ENCODE data around the gene OPRPN.
A peak's percentile ranks its signal among the peaks of the same experiment; 100 is the strongest.

The OPRPN gene, protein sequence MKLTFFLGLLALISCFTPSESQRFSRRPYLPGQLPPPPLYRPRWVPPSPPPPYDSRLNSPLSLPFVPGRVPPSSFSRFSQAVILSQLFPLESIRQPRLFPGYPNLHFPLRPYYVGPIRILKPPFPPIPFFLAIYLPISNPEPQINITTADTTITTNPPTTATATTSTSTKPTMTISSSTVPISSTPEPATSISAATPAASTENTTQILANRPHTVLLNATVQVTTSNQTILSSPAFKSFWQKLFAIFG

DNA sequence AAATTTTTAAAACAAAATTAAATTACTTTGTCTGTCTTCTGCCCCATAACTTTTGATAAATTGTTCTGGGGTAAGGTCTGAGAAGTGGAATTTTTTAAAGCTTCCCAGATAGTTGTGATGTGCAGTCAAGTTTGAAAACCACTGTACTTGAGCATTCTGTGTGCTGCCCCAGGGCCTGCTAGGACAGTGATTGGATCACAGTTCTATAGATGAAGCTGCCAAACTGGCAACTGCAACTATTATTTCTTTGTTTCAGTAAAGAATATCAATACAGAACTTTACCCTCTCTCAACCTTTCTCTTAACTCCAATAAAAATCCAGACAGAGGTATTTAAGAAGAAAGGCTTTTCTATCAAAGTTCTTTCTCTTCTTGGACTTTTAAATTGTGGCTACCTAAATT lies at the start of gene OPRPN:
TSS of gene OPRPN (plus strand) at position 361 of the 400 bp plus-strand sequence. CDS start 1,346 bp downstream, outside the sequence.
- DNase-seq: no peak

DNA sequence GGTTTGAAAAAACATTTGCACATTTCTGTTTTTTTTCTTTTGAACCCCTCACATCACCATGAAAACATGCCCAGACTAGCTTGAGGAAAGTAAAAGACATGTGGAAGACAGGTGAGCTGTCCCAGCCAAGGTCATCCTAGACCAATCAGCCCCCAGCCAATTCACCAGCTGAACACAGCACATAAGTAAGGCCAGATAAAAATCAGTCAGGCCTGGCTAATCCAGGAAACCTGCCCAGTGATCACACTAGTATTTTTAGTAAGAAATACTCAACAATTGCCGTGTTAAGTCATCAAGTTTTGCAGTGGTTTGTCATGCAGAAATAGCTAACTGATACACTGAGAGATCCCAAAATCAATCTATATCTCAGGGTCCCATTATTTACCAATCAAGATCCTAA lies 41.6 kb upstream of the OPRPN start:
- no peak for DNase-seq

DNA sequence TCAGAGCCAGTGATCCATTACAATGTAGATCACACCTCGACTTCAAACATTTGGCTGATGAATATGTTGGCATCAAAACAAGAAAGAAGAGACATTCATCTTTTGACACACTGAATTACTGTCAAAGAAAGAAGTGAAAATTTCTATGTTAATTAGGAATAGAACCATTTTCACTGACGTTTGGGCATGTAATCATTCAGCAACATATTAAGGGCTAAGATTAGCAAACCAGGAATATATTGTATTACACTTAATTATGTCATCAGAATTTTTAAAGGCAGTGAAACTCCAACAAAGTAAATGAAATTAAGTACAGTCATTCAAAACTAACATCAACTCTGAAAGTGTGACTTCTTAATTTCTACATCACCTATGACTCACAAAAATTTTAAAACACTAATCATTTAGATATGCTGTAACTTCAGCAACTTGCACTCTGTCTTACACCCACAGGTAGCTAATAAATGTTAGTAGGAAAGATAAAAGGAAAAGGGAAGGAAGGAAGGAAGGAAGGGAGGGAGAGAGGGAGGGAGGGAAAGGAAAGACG lies 38.6 kb upstream of the OPRPN start:
- DNase-seq: no peak

DNA sequence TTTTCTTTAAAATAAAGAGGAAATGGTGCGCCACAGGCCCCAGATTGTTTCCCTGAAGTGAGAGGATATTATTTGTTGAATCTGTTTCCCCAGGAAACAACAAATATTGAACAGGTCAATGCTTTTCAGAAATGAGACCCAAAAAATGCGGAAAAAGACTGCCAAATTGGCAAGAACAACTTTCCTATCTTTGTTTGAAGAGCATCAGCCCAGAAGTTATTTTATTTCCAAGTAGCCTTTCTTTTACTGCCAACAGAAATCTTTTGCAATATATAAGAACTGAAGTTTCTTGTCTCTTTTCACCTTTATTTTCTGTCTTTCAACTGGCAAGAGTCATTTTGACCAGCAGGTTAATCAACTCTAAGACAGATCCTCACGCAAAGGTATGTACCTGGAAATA lies 37.3 kb upstream of the OPRPN start, which contains the start of gene SMR3A:
TSS of gene SMR3A (plus strand) at position 301 of the 400 bp plus-strand sequence. CDS start 1,356 bp downstream, outside the sequence.
- no peak for DNase-seq

DNA sequence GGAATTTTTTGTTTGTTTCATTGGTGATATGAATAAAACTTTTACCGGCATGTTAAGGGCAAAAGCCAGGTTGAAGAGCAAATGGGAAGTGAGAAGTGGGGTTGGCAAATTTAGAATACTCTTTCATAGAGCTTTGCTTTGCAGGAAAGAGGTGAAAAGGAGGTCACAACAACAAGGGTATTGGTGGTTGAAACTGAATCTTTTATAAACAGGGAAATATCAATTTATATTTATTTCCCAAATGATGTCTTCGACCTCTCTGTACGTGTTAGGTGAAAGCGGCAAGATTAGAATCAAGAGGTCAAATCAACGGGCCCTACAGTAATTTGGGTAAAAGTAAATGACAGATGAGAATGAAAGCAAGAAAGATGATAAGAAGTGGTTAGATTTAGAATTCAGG lies 33.7 kb upstream of the OPRPN start:
- DNase-seq: peak; percentile 55

DNA sequence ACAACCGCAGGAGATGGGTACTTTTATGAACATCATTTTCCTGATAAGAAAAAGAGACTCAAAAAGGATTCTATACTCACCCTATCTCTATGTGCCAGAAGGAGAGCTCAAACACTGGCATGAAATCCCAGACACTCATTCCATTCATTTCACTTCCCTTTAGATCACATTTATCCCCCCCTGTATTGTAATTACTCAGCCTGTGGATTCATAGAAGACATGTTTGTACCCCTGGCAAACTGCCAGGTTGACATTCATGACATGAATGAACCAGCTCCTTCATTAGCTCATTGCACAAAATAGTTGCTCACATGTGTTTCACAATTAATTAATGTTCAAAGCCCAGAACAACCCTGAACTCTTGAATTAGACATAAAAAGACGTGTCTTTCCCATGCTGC lies 32.3 kb upstream of the OPRPN start:
- DNase-seq: peak; percentile 41

DNA sequence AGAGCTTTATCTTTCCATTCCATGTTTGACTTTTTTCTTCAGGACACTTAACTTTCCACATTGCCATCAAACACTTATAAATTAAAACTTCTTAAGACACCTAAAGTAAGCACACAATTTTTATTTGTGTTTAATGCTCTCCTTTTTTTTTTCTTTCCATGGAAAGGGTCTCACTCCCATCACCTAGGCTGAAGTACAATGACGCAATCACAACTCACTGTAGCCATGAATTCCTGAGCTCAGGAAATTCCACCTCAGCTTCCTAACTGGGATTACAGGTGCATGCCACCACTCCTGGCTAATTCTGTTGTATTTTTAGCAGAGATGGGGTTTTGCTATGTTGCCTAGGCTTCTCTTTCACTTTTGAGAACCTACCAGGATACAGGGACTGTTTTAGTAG lies 29.9 kb upstream of the OPRPN start:
- no peak for DNase-seq

DNA sequence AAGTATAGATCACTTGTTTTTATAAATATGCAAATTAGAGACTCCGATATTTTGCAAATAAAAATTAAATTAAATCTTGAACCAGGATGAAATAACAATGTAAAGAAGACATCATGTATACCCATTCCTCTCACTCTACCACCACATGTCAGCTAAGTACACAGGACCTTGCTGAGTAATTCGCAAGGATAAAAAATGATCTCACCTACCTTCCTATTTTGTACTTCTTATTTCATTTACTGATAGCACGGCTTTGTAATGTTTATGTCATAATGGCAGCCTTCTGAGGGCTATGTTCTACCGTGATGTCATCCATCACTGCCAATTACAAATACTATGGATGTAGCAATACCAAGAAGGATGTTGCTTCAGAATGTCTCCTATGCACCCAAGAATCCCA lies 25.8 kb upstream of the OPRPN start:
- no peak for DNase-seq

DNA sequence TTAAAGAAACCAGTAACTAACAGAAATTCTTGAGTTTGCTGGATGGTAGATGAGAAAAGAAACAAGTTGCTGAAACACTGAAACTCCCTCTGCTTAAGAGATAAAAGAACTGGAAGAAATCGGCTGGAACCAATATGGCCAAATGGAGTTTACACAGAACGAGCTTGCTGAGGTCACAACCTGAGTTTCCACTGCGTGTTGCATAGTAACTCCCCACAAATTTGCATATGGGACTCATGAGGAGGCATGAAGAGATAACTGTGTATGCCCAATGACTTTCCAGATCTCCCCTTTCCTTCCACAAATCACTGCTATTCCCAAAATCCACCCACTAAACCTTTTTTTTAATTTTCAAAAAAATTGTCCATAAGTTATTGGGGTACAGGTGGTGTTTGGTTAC lies 25.0 kb upstream of the OPRPN start:
- no peak for DNase-seq

DNA sequence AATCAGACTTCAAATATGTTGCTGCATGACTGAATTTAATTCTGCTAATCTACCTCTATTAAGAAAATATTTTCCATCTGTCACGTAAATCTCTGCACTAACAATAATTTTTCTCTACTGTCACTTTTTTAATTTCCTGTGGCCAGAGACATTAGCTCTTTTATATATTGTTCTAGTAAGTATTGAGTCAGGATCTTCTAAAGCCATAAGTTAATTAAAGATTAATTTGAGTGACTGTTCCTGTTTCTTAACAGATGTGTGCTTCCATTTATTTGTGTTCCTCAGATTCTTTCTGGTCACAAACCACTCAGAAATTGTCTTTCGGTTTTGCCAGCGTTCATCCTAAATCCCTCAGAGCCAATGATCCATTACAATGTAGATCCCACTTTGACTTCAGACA lies 17.2 kb upstream of the OPRPN start:
- no peak for DNase-seq

DNA sequence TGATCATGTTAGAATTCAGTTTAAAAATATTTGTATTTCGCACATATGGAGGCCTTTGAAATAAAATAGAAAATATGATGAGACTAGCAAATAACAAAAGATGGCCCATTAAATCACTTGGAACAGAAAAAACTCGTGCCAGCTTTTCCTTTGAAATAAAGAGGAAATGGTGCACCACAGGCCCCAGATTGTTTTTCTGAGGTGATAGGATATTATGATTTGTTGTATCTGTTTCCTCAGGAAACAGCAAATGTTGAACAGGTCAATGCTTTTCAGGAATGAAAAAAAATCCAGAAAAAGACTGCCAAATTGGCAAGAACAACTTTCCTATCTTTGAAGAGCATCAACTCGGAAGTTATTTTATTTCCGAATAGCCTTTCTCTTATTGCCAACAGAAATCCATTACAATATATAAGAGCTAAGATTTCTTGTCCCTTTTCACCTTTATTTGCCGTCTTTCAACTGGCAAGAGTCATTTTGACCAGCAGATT lies 15.0 kb upstream of the OPRPN start, which contains the start of gene SMR3B:
TSS of gene SMR3B (plus strand) at position 441 of the 491 bp plus-strand sequence. CDS start 1,380 bp downstream, outside the sequence.
- no peak for DNase-seq

DNA sequence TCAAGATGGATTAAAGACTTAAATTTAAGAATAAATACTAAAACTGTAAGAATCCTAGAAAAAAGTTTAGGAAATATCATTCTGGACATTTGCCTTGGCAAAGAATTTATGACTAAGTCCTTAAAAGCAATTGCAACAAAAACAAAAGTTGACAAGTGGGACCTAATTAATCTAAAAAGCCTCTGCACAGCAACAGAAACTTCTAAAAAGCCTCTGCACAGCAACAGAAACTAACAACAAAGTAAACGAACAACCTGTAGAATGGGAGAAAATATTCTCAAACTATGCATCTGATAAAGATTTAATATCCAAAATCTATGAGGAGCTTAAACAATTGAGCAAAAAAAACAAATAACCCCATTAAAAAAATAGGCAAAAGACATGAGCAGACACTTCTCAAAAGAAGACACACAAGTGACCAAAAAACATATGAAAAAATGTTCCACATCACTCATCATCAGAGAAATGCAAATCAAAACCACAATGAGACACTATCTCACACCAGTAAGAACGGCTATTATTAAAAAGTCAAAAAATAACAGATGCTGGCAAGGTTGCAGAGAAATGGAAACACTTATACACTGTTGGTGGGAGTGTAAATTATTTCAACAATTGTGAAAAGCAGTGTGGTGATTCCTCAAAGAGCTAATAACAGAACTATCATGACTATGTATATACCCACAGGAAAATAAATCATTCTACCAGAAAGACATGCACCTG lies 5.5 kb upstream of the OPRPN start:
- no peak for DNase-seq

DNA sequence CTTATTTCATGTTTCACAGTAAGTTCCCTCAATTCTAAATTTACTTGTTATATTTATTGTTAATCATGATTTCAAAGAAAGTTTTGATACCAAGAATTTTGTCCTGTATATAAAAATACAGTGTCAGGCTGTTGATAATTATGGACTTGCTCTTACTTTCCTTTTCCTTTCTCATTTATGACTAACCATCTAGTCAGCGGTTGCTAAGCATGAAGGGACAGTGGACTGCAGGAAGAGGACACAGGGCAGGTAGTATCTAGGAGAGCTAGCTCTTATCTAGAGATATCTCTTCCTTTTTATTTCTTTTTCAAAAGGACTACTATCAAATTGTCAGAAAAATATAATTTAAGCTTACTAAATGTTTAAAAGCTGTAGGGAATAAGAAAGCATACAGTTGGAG lies 1.6 kb downstream of the OPRPN start:
- DNase-seq: no peak

DNA sequence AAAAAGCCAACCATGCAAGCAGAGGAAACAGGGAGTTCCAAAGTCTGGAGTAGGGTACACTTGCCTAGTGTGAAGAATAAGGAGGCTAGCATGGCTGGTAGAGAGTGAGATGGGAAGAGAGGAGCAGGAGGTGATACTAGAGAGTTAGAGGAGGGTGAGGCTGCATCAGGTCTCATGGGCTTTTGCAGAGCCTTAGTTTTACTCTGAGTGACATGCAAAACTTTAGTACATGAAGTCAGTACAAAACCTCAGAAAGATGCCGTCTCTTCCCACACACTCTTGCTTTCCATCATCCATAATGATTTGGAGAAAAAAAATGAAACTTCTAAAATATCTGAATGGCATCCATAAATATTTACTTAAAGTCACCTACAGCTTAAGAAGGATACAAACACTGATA lies 5.0 kb downstream of the OPRPN start:
- DNase-seq: no peak

DNA sequence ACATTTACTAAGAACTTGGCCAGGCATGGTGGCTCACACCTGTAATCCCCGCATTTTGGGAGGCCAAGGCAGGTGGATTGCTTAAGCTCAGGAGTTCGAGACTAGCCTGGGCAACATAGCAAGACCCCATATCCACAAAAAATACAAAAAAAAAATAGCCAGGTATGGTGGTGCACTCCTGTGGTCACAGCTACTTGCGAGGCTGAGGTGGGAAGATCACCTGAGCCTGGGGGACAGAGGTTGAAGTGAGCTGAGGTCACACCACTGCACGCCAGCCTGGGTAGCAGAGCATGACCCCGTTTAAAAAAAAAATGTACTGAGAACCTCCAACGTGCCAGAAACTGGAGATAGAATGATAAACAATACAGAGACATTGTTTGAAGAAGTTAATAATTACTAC lies 8.0 kb downstream of the OPRPN start:
- DNase-seq: no peak

DNA sequence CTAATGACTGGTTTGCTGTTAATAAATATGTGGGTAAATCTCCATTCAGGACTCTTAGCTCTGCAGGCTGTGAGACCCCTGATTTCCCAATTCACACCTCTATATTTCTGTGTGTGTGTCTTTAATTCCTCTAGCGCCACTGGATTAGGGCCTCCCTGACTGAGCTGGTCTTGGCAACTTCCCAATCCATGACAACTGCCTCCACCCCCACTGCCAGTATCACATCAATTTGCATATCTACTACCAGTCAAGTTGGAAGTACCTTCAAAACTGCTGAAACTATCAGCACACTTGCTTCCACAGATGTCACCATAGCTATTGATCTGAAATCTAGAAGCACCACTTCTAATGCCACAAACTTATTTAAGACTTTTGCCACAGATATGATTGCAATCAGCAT lies 27.6 kb downstream of the OPRPN start:
- DNase-seq: peak; percentile 23

DNA sequence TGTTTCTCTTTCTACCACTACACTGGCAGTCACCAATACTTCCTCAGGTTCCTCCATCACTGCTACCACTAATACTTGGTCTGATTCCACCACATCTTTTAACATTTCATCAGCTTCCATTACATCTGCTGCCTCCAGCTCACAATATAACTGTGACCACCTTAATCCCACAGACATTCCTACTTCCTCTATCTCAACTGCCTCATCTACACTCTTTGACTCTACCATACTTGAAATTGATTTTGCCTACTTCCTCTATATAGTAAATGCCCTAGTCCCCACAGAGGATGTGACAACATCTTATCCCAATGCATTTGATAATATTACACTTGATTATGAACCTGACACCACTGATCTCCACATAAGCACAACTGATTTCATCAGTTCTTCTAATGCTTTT lies 29.0 kb downstream of the OPRPN start:
- no peak for DNase-seq

DNA sequence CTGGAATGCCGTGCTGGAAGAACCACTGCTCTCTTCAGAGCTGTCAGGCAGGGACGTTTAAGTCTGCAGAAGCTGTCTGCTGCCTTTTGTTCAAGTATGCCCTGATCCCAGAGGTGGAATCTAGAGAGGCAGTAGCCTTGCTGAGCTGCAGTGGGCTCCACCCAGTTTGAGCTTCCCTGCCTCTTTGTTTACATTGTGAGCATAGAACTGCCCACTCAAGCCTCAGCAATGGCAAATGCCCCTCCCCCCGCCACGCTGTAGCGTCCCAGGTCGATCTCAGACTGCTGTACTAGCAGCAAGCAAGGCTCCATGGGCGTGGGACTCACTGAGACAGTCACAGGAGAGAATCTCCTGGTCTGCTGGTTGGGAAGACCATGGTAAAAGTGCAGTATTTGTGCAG lies 39.5 kb downstream of the OPRPN start:
- no peak for DNase-seq

DNA sequence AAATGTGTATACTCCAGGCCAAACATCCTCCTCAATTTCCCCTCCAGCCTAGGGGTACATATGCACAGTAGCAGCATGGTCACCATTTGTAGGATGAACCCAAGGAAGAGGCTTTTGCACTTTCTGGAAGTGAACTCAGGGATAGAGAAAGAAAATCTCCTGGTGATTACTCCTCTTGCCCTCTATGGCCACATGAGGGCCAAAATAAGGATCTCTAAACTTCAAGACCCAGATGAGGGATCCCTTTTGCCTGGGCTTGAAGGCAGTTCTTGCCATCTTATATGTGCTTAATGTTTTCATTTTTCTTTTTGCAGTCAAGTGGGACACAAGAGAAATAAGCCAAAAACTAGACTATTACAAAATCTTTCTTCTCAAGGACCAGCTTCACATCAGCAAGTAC lies 44.7 kb downstream of the OPRPN start:
- no peak for DNase-seq

DNA sequence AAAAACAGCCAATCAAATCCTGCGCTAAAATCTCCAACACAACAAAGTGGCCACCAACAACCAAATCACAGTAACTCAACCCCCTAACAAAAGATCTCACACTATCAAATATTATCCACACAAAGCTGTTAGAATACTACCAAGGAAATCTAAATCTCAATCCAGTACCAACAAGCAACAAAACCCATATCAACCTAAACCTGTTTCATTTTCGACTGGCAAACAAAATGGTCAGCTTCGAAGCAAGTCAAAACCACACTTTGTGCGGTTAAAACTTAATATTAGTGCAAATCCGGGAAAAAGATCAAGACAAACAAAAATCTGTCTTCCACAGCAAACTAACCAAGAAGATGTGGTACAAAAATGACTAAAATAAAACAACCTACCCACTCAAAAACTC lies 45.6 kb downstream of the OPRPN start:
- no peak for DNase-seq

DNA sequence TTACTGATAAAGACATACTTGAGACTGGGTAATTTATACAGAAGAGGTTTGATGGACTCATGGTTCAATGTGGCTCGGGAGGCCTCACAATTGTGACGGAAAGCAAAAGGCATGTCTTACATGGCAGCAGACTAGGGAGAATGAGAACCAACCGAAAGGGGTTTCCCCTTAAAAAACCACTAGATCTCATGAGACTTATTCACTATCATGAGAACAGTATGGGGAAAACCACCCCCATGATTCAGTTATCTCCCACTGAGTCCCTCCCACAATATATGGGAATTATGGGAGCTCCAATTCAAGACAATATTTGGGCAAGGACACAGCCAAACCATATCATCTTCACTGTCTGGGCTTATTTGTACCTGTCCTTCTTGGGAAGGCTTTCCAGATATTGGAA lies 51.5 kb downstream of the OPRPN start:
- no peak for DNase-seq

DNA sequence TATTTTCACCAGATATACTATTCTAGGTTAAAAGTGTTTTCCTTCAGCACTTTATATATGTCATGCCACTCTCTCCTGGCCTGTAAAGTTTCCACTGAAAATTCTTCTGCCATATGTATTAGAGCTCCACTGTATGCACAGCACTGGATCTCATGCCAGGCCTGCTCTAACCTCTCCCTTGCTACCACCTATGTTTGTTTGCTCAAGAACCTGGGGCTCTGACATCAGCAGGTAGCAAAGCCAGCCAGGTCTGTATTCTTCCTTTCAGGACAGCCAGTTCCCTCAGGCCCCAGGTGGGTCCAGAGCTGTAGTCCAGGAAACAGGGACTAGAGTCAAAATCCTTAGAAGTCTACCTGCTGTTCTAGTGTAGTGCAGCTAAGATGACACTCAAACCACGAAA lies 55.2 kb downstream of the OPRPN start:
- DNase-seq: no peak
